Esophagus squamous epithelium (tissue), 5 donors: ENCODE measurements around the gene CERS3. TPM values are rescaled to one million over a fixed set of nuclear protein-coding genes. Genes with fewer than 3 reads are reported as not detected.
"Not testable (repeated sequence)": the region's sequence is repeated elsewhere in the genome, so short reads cannot be mapped to it uniquely, and the experiment has no call there.

ENCODE experiments used
- DNase-seq: peaks from one replicate; lab custom pipeline; 2025; lab: John Stamatoyannopoulos, UW
- H3K27ac ChIP-seq, 4 donors: fragments of 200-600 bp; sonication (generic); one replicate each; pipeline ENCODE4 v1.5.1; 2016 to 2019; ENCODE audit warnings: mild to moderate bottlenecking in 1 of 4
- H3K27me3 ChIP-seq, 4 donors: fragments of 200-600 bp; sonication (generic); 1 replicate in 3 of 4; 2 replicates in 1 of 4; pipeline versions ENCODE4 v1.5.1 to v1.6.0; 2017 to 2021; ENCODE audit warnings: antibody characterized with exemption in 1 of 4
- H3K36me3 ChIP-seq, 3 donors: fragments of 200-600 bp; sonication (generic); one replicate each; pipeline ENCODE4 v1.5.1; 2016 to 2019
- H3K4me1 ChIP-seq, 3 donors: fragments of 200-600 bp; sonication (generic); one replicate each; pipeline ENCODE4 v1.5.1; 2017 to 2019
- H3K4me3 ChIP-seq, 4 donors: fragments of 200-600 bp; sonication (generic); 1 replicate in 3 of 4; 2 replicates in 1 of 4; pipeline ENCODE4 v1.5.1; 2016 to 2019; ENCODE audit warnings: mild to moderate bottlenecking in 2 of 4, moderate library complexity in 1 of 4
- H3K9me3 ChIP-seq, 3 donors: fragments of 200-600 bp; sonication (generic); one replicate each; pipeline ENCODE4 v1.5.1; 2016 to 2019
- CTCF ChIP-seq, 6 experiments: fragments of 450-650 bp in 4 of 6; fragments of 200-600 bp in 2 of 6; sonication (generic) in 2 of 6; IDR thresholded peaks; one replicate each; pipeline ENCODE4 v1.5.1; 2016 to 2019; ENCODE audit warnings: antibody characterized with exemption in 6 of 6, mild to moderate bottlenecking in 4 of 6, moderate library complexity in 4 of 6
- POLR2A ChIP-seq, 4 donors: fragments of 450-650 bp; IDR thresholded peaks; one replicate each; pipeline ENCODE4 v1.6.1; 2017; ENCODE audit warnings: antibody characterized with exemption in 4 of 4, mild to moderate bottlenecking in 4 of 4, moderate library complexity in 3 of 4
- WGBS, 2 donors: methylation state at CpG; one replicate each; pipeline ENCODE4 v1.1.5; 2018; 5-methylcytosine and 5-hydroxymethylcytosine counted together
- intact Hi-C: fragments of 100-400 bp; cut with DNase I; formaldehyde crosslinking; loops from one replicate; pipeline ENCODE4 v1.15.0; 2022
- total RNA-seq, 4 donors: library from RNA; depleted of rRNA; stranded (reverse); fragments of >200 nt; gene quantifications; one replicate each; pipeline ENCODE4 v1.1.0, GENCODE V29; 2016
- donor health status: DM: yes; HTN: yes; CAD: no.

The CERS3 gene
- total RNA-seq, 4 donors from 2014 or later = 38.5 to 133 (median 81.9) TPM

- WGBS, 2 donors = 68 to 69% methylated on average over 2 of the region's 2 CpGs
- H3K4me3 ChIP-seq = no peak overlapping the region
- TF ChIP-seq POLR2A (IDR thresholded peaks at IDR 0.05) (no peak), CTCF (IDR thresholded peaks at IDR 0.05) (no peak)
- H3K9me3 ChIP-seq = peaks cover 0 to 24% (median 22%) of the 10 kb centered on the region in 3 donors
- no peak for DNase-seq
- H3K36me3 ChIP-seq = peaks cover 0 to 84% (median 0%) of the 10 kb centered on the region in 3 donors
- H3K27me3 ChIP-seq = no peaks in the 10 kb centered on the region
- no peaks in the 10 kb centered on the region for H3K4me1 ChIP-seq
- no peak overlapping the region for H3K27ac ChIP-seq
- intact Hi-C loops = no loop called here
These were observed 74.6 kb downstream of the CERS3 start for GRCh38 chr15:100454148-100454547.

- WGBS, 2 donors = 65% methylated on average over 2 of the region's 2 CpGs; no CpG with 5 or more reads in 1 of the 2 donors
- Histone ChIP-seq H3K9me3 (no peaks in the 10 kb centered on the region), H3K4me1 (no peaks in the 10 kb centered on the region), H3K27ac (no peak overlapping the region), H3K36me3 (peaks cover 0 to 67% (median 0%) of the 10 kb centered on the region in 3 donors), H3K4me3 (no peak overlapping the region), H3K27me3 (no peaks in the 10 kb centered on the region)
- intact Hi-C loops = no loop called here
- DNase-seq = no peak
- TF ChIP-seq CTCF (IDR thresholded peaks at IDR 0.05) (no peak), POLR2A (IDR thresholded peaks at IDR 0.05) (no peak)
These were observed 80.3 kb downstream of the CERS3 start for GRCh38 chr15:100448481-100448880.

GRCh38 chr15:100441063-100441462, 87.7 kb downstream of the CERS3 start:
- H3K4me3 ChIP-seq, DNase-seq, H3K9me3 ChIP-seq, intact Hi-C loops, H3K36me3 ChIP-seq, H3K27ac ChIP-seq, H3K27me3 ChIP-seq: not testable (repeated sequence)
- peaks cover 0 to 19% (median 7%) of the 10 kb centered on the region in 3 donors for H3K4me1 ChIP-seq
- 85 to 94% methylated on average over 11 of the region's 11 CpGs for WGBS, 2 donors

- Histone ChIP-seq H3K4me3 (no peak overlapping the region), H3K27me3 (no peaks in the 10 kb centered on the region), H3K27ac (no peak overlapping the region), H3K36me3 (peaks cover 0 to 14% (median 0%) of the 10 kb centered on the region in 3 donors), H3K9me3 (no peaks in the 10 kb centered on the region), H3K4me1 (peaks cover 0 to 19% (median 7%) of the 10 kb centered on the region in 3 donors)
- TF ChIP-seq CTCF (IDR thresholded peaks at IDR 0.05) = no peak
- TF ChIP-seq POLR2A (IDR thresholded peaks at IDR 0.05) = no peak
- DNase-seq = no peak
- intact Hi-C loops = no loop called here
- WGBS, 2 donors = 47 to 50% methylated on average over 4 of the region's 4 CpGs
These were observed 89.2 kb downstream of the CERS3 start for GRCh38 chr15:100439514-100439913.

GRCh38 chr15:100438570-100438969, 90.2 kb downstream of the CERS3 start:
- peaks cover 0 to 24% (median 0%) of the 10 kb centered on the region in 3 donors for H3K36me3 ChIP-seq
- TF ChIP-seq CTCF (IDR thresholded peaks at IDR 0.05) (no peak), POLR2A (IDR thresholded peaks at IDR 0.05) (no peak)
- H3K27ac ChIP-seq = no peak overlapping the region
- no peaks in the 10 kb centered on the region for H3K27me3 ChIP-seq
- peaks cover 0 to 19% (median 7%) of the 10 kb centered on the region in 3 donors for H3K4me1 ChIP-seq
- H3K4me3 ChIP-seq = no peak overlapping the region
- DNase-seq = no peak
- H3K9me3 ChIP-seq = no peaks in the 10 kb centered on the region
- intact Hi-C loops = no loop called here
- 0 to 4% methylated on average over 2 of the region's 2 CpGs for WGBS, 2 donors

GRCh38 chr15:100437261-100437660, 91.5 kb downstream of the CERS3 start:
- Histone ChIP-seq H3K9me3 (no peaks in the 10 kb centered on the region), H3K36me3 (peaks cover 0 to 33% (median 0%) of the 10 kb centered on the region in 3 donors), H3K4me3 (no peak overlapping the region), H3K27ac (no peak overlapping the region), H3K27me3 (no peaks in the 10 kb centered on the region), H3K4me1 (peaks cover 0 to 19% (median 7%) of the 10 kb centered on the region in 3 donors)
- DNase-seq = no peak
- 85 to 86% methylated on average over 3 of the region's 3 CpGs for WGBS, 2 donors
- no peak for TF ChIP-seq CTCF (IDR thresholded peaks at IDR 0.05)
- TF ChIP-seq POLR2A (IDR thresholded peaks at IDR 0.05) = no peak
- intact Hi-C loops = no loop called here
